Immature natural killer cell (primary cell): ENCODE measurements around the gene CLK2. TPM values are rescaled to one million over a fixed set of nuclear protein-coding genes. Genes with fewer than 3 reads are reported as not detected.
"Not testable (repeated sequence)": the region's sequence is repeated elsewhere in the genome, so short reads cannot be mapped to it uniquely, and the experiment has no call there.

Experiments used
- DNase-seq, 3 donors: peaks; one replicate each; pipeline ENCODE4 v3.0.0; 2022; ENCODE audit warnings: mixed read lengths in 1 of 3
- H3K27ac Mint-ChIP-seq, 6 donors: one replicate each; pipeline ENCODE4 v1.8.0; 2020; ENCODE audit warnings: mixed read lengths in 6 of 6, mild to moderate bottlenecking in 5 of 6, inconsistent platforms in 4 of 6, moderate library complexity in 3 of 6
- H3K27me3 Mint-ChIP-seq, 3 donors: one replicate each; pipeline ENCODE4 v1.8.0; 2020 to 2021; ENCODE audit warnings: low read depth in 3 of 3, mild to moderate bottlenecking in 3 of 3, mixed read lengths in 3 of 3, moderate library complexity in 3 of 3, inconsistent platforms in 1 of 3
- H3K36me3 Mint-ChIP-seq, 3 donors: one replicate each; pipeline ENCODE4 v1.8.0; 2020; ENCODE audit warnings: mixed read lengths in 3 of 3, inconsistent platforms in 2 of 3, mild to moderate bottlenecking in 2 of 3
- H3K4me1 Mint-ChIP-seq, 2 donors: one replicate each; pipeline ENCODE4 v1.8.0; 2020; ENCODE audit warnings: inconsistent platforms in 2 of 2, mild to moderate bottlenecking in 2 of 2, mixed read lengths in 2 of 2, moderate library complexity in 1 of 2
- H3K4me3 Mint-ChIP-seq, 5 donors: one replicate each; pipeline ENCODE4 v1.8.0; 2020; ENCODE audit warnings: mild to moderate bottlenecking in 5 of 5, mixed read lengths in 5 of 5, inconsistent platforms in 3 of 5, moderate library complexity in 3 of 5
- H3K9me3 Mint-ChIP-seq, 6 donors: one replicate each; pipeline ENCODE4 v1.8.0; 2020; ENCODE audit warnings: mild to moderate bottlenecking in 6 of 6, mixed read lengths in 6 of 6, inconsistent platforms in 4 of 6, moderate library complexity in 3 of 6
- polyA plus RNA-seq, 3 donors: library from polyadenylated mRNA; unstranded; fragments of 300-500 nt; fragmentation: Illumina TruSeq; gene quantifications; one replicate each; pipeline ENCODE4 v1.2.3, GENCODE V29; 2021

The CLK2 gene
- polyA plus RNA-seq, 3 donors from 2014 or later, result 5.8 to 15.6 (median 6.2) TPM

GRCh38 chr1:155219592-155220031, 53.7 kb downstream of the CLK2 start:
- DNase-seq, result peak; percentile 72 to 76 (median 74)
- peaks cover 24 to 29% of the 10 kb centered on the region in 2 donors for H3K4me1 Mint-ChIP-seq
- H3K27ac Mint-ChIP-seq, result peak overlapping the region; percentile 88 to 98 (median 92)
- H3K4me3 Mint-ChIP-seq, result peak overlapping the region; percentile 66 to 80 (median 79)
- H3K27me3 Mint-ChIP-seq, result peaks cover 4 to 6% (median 5%) of the 10 kb centered on the region in 3 donors
- H3K36me3 Mint-ChIP-seq, result peaks cover 0 to 7% (median 0%) of the 10 kb centered on the region in 3 donors
- no peaks in the 10 kb centered on the region for H3K9me3 Mint-ChIP-seq

DNA sequence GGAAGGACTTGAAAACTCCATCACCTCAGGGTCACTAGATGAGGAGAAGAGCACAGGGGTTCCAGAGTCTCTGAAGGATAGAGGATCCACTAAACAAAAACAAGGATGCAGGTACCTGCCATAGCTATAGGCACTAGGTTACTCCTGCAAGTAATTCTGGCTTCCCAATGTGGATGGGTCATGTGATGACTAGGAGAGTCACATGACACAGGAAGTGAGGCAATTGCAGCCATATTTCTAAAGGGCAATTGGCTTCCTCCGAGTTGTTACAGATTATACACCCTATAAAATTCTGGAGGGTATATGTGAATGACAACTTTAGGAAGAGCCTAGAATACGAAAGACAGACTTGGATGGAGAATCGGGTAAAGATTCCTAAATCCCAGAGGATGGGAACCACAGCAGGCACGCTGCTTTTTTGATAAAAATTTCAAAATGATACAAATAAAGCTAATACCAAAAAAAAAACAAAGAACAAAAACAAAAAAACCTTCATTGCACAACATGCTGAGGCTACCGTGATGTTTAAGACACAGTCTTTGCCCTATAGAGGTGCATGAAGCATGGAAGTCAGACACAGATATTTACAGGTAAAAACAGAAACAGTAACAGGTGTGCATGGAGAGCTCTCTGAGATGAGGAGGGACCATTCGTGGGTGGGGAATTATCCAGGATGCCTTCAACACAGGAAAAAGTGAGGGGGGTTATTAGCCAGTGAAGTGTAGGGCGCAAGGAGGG, 54.3 kb downstream of the CLK2 start:
- Mint-ChIP-seq H3K4me1 (peaks cover 24 to 29% of the 10 kb centered on the region in 2 donors), H3K4me3 (peak overlapping the region; percentile 66 to 80 (median 79)), H3K27ac (peak overlapping the region; percentile 88 to 98 (median 92)), H3K36me3 (peaks cover 0 to 7% (median 0%) of the 10 kb centered on the region in 3 donors), H3K9me3 (no peaks in the 10 kb centered on the region), H3K27me3 (peaks cover 4 to 6% (median 5%) of the 10 kb centered on the region in 3 donors)
- DNase-seq, result peak; percentile 36 to 45 (median 42)

DNA sequence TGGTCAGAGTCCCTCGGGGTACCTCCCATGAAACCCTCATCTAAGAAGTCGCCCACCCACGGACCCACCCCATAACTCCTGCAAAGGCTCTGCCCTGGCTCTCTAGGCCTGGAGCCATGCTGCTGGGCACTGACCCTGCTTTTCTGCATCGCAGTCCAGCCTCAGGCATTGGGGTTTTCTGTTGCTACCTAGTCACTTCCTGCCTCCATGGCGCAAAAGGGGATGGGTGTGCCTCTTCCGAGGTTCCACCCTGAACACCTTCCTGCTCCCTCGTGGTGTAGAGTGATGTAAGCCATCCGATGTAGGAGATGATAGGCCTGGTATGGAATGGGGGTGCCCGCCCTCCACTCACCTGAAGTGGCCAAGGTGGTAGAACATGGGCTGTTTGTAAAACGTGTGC, 58.6 kb downstream of the CLK2 start:
- not testable (repeated sequence) for H3K27me3 Mint-ChIP-seq, H3K4me3 Mint-ChIP-seq, H3K9me3 Mint-ChIP-seq, H3K36me3 Mint-ChIP-seq, DNase-seq
- H3K27ac Mint-ChIP-seq, result peak overlapping the region in 1 of 6 donors; percentile 25
- peaks cover 13 to 26% of the 10 kb centered on the region in 2 donors for H3K4me1 Mint-ChIP-seq

Other genes with a start within 250 kb of the CLK2 start
- not detected for gene DCST2, start 239.7 kb downstream of the CLK2 start, polyA plus RNA-seq
- gene DCST1, start 239.7 kb downstream of the CLK2 start, polyA plus RNA-seq, result not detected
- gene ADAM15, start 222.2 kb downstream of the CLK2 start, polyA plus RNA-seq, result 10 to 100 TPM; 10.4 to 27.1 (median 24.3) TPM
- gene EFNA4, start 209.8 kb downstream of the CLK2 start, polyA plus RNA-seq, result 1 to 10 TPM; 1.1 to 3.0 (median 2.6) TPM
- gene EFNA3, start 194.7 kb downstream of the CLK2 start, polyA plus RNA-seq, result 1 to 10 TPM in 1 of 3 donors, under 1 TPM in 2; 0.70 to 2.3 (median 0.94) TPM
- 1 to 10 TPM in 2 of 3 donors, under 1 TPM in 1; 0.64 to 4.0 (median 1.1) TPM for gene EFNA1, start 145.6 kb downstream of the CLK2 start, polyA plus RNA-seq
- gene SLC50A1, start 137.7 kb downstream of the CLK2 start, polyA plus RNA-seq, result 100 to 1,000 TPM in 1 of 3 donors, 10 to 100 TPM in 2; 59.5 to 120 (median 93.0) TPM
- 100 to 1,000 TPM; 103 to 274 (median 126) TPM for gene DPM3, start 133.0 kb downstream of the CLK2 start, polyA plus RNA-seq
- gene KRTCAP2, start 100.2 kb downstream of the CLK2 start, polyA plus RNA-seq, result 100 to 1,000 TPM; 396 to 465 (median 435) TPM
- gene TRIM46, start 99.7 kb downstream of the CLK2 start, polyA plus RNA-seq, result under 1 TPM in 1 of 3 donors, not detected in 2; 0.43 TPM
- gene THBS3, start 65.6 kb downstream of the CLK2 start, polyA plus RNA-seq, result 1 to 10 TPM in 2 of 3 donors, not detected in 1; 1.3 to 1.8 TPM
- gene MTX1, start 64.8 kb downstream of the CLK2 start, polyA plus RNA-seq, result 10 to 100 TPM; 51.1 to 62.6 (median 55.1) TPM
- 1 to 10 TPM in 1 of 3 donors, under 1 TPM in 2; 0.64 to 1.3 (median 0.79) TPM for gene ENTREP3, start 18.0 kb downstream of the CLK2 start, polyA plus RNA-seq
- 100 to 1,000 TPM; 101 to 182 (median 140) TPM for gene SCAMP3, start 11.1 kb downstream of the CLK2 start, polyA plus RNA-seq
- gene HCN3, start 4.0 kb upstream of the CLK2 start, polyA plus RNA-seq, result under 1 TPM in 1 of 3 donors, not detected in 2; 0.52 TPM
- not detected for gene PKLR, start 27.9 kb upstream of the CLK2 start, polyA plus RNA-seq
- 100 to 1,000 TPM; 173 to 279 (median 206) TPM for gene FDPS, start 35.4 kb upstream of the CLK2 start, polyA plus RNA-seq
- 10 to 100 TPM in 2 of 3 donors, 1 to 10 TPM in 1; 9.2 to 21.3 (median 18.1) TPM for gene RUSC1, start 47.4 kb upstream of the CLK2 start, polyA plus RNA-seq